Astrocyte (in vitro differentiated cells and primary cell): ENCODE measurements around the gene PRR5L. TPM values are rescaled to one million over a fixed set of nuclear protein-coding genes. Genes with fewer than 3 reads are reported as not detected.

Experiments
- DNase-seq: peaks from one replicate; pipeline ENCODE4 v3.0.0-alpha.2; 2010; ENCODE audit warnings: low read depth
- FAIRE-seq: peaks from 2 replicates; lab custom pipeline; 2011; peaks lifted over from hg19 to GRCh38; lab: Jason Lieb, UNC
- H2AFZ ChIP-seq: 2 replicates; pipeline ENCODE4 v1.6.0; 2012; ENCODE audit warnings: low read depth, low read length, inconsistent platforms
- H3K27ac ChIP-seq: 2 replicates; pipeline ENCODE4 v1.5.1; 2011; ENCODE audit warnings: low read depth, low read length, inconsistent platforms
- H3K27me3 ChIP-seq: 2 replicates; pipeline ENCODE4 v1.6.0; 2011; ENCODE audit warnings: low read length, inconsistent platforms; ENCODE audit not compliant: insufficient read depth
- H3K36me3 ChIP-seq: 2 replicates; pipeline ENCODE4 v1.5.1; 2011; ENCODE audit warnings: low read length, inconsistent platforms; ENCODE audit not compliant: insufficient read depth
- H3K4me1 ChIP-seq: 2 replicates; pipeline ENCODE4 v1.5.1; 2011; ENCODE audit warnings: low read length, inconsistent platforms; ENCODE audit not compliant: insufficient read depth
- H3K4me2 ChIP-seq: 2 replicates; pipeline ENCODE4 v1.6.0; 2012; ENCODE audit warnings: low read length, inconsistent platforms
- H3K4me3 ChIP-seq: 2 replicates; pipeline ENCODE4 v1.5.1; 2011; ENCODE audit warnings: low read depth, mild to moderate bottlenecking, low read length, inconsistent platforms; ENCODE audit not compliant: insufficient read depth
- H3K79me2 ChIP-seq: 2 replicates; pipeline ENCODE4 v1.6.0; 2012; ENCODE audit warnings: mild to moderate bottlenecking, low read length, inconsistent platforms; ENCODE audit not compliant: insufficient read depth
- H3K9ac ChIP-seq: 2 replicates; pipeline ENCODE4 v1.6.0; 2012; ENCODE audit warnings: mild to moderate bottlenecking, low read length, inconsistent platforms
- H3K9me3 ChIP-seq: 2 replicates; pipeline ENCODE4 v1.5.1; 2012; ENCODE audit warnings: low read depth, mild to moderate bottlenecking, low read length, inconsistent platforms; ENCODE audit not compliant: insufficient read depth
- H4K20me1 ChIP-seq: 2 replicates; pipeline ENCODE4 v1.6.0; 2012; ENCODE audit warnings: low read length, inconsistent platforms; ENCODE audit not compliant: insufficient read depth
- H3K27ac Mint-ChIP-seq: one replicate; pipeline ENCODE4 v1.8.0; 2021; ENCODE audit warnings: mild to moderate bottlenecking, mixed read lengths; ENCODE audit not compliant: unreplicated experiment
- H3K27me3 Mint-ChIP-seq: one replicate; pipeline ENCODE4 v1.8.0; 2021; ENCODE audit warnings: low read depth, mixed read lengths; ENCODE audit not compliant: unreplicated experiment
- H3K36me3 Mint-ChIP-seq: one replicate; pipeline ENCODE4 v1.8.0; 2021; ENCODE audit warnings: low read depth, mixed read lengths; ENCODE audit not compliant: unreplicated experiment
- H3K4me1 Mint-ChIP-seq: one replicate; pipeline ENCODE4 v1.8.0; 2021; ENCODE audit warnings: low read depth, mixed read lengths; ENCODE audit not compliant: unreplicated experiment
- H3K4me3 Mint-ChIP-seq: one replicate; pipeline ENCODE4 v1.8.0; 2021; ENCODE audit warnings: mild to moderate bottlenecking, moderate library complexity, mixed read lengths; ENCODE audit not compliant: unreplicated experiment
- H3K9me3 Mint-ChIP-seq: one replicate; pipeline ENCODE4 v1.8.0; 2021; ENCODE audit warnings: mild to moderate bottlenecking, mixed read lengths; ENCODE audit not compliant: unreplicated experiment
- EZH2 ChIP-seq: IDR thresholded peaks from 2 replicates; pipeline ENCODE4 v1.6.1; 2012; ENCODE audit warnings: mild to moderate bottlenecking, low read length, inconsistent platforms; ENCODE audit not compliant: insufficient read depth
- total RNA-seq: library from RNA; stranded (reverse); gene quantifications from 2 replicates; pipeline ENCODE4 v1.2.1, GENCODE V29; 2021
- TF ChIP-seq, protein P1 (sequence below): IDR thresholded peaks from 2 replicates; pipeline ENCODE4 v1.5.1; 2011; ENCODE audit warnings: low read depth, mild to moderate bottlenecking, inconsistent platforms, low read length, moderate library complexity; ENCODE audit not compliant: insufficient read depth

Gene PRR5L
- total RNA-seq, 1 donor from 2014 or later: 55.6 TPM

- H3K4me3 ChIP-seq: no peak overlapping the region
These were observed 27.6 kb upstream of the PRR5L start for GRCh38 chr11:36268337-36268985.

DNA sequence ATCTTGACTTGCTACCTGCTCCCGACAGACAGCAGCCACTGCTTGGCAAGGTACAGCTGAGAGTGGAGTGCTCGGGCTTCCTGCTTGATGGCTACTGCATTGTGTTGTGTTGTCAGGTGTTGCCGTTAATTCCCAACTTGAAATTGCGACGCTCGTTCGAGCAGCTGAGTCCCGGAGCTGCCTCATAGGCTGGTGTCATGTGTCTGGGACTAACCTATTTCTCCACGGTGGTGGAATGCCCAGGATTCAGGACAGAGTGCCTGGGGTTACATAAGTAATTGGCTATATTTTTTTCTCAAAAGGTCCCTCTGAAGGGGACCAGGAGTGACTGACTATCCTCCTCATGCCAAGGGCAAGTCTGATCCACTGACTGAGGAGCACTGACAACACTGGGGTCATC, 25.4 kb upstream of the PRR5L start:
- no peak overlapping the region for H2AFZ ChIP-seq
- no peak for DNase-seq
- FAIRE-seq: no peak
- no peaks in the 10 kb centered on the region for H3K27me3 ChIP-seq
- no peaks in the 10 kb centered on the region for H3K4me1 ChIP-seq
- Mint-ChIP-seq H3K27me3 (peaks cover 6% of the 10 kb centered on the region), H3K4me1 (peaks cover 2% of the 10 kb centered on the region), H3K4me3 (no peak overlapping the region), H3K36me3 (peaks cover 39% of the 10 kb centered on the region), H3K27ac (no peak overlapping the region), H3K9me3 (no peaks in the 10 kb centered on the region)
- TF ChIP-seq, protein P1, sequence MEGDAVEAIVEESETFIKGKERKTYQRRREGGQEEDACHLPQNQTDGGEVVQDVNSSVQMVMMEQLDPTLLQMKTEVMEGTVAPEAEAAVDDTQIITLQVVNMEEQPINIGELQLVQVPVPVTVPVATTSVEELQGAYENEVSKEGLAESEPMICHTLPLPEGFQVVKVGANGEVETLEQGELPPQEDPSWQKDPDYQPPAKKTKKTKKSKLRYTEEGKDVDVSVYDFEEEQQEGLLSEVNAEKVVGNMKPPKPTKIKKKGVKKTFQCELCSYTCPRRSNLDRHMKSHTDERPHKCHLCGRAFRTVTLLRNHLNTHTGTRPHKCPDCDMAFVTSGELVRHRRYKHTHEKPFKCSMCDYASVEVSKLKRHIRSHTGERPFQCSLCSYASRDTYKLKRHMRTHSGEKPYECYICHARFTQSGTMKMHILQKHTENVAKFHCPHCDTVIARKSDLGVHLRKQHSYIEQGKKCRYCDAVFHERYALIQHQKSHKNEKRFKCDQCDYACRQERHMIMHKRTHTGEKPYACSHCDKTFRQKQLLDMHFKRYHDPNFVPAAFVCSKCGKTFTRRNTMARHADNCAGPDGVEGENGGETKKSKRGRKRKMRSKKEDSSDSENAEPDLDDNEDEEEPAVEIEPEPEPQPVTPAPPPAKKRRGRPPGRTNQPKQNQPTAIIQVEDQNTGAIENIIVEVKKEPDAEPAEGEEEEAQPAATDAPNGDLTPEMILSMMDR: no peak
- no peak for TF ChIP-seq EZH2
- H3K79me2 ChIP-seq: no peaks in the 10 kb centered on the region
- H3K27ac ChIP-seq: no peak overlapping the region
- H3K4me2 ChIP-seq: no peak overlapping the region
- peaks cover 8% of the 10 kb centered on the region for H3K36me3 ChIP-seq
- no peak overlapping the region for H3K4me3 ChIP-seq
- H4K20me1 ChIP-seq: no peaks in the 10 kb centered on the region
- H3K9ac ChIP-seq: no peak overlapping the region
- H3K9me3 ChIP-seq: no peaks in the 10 kb centered on the region

More at GRCh38 chr11:36268337-36268985, 27.6 kb upstream of the PRR5L start:
- H3K9ac ChIP-seq: no peak overlapping the region
- peaks cover 2% of the 10 kb centered on the region for H3K4me1 Mint-ChIP-seq
- H3K4me3 Mint-ChIP-seq: no peak overlapping the region
- no peaks in the 10 kb centered on the region for H3K9me3 Mint-ChIP-seq
- H4K20me1 ChIP-seq: no peaks in the 10 kb centered on the region
- H3K27me3 ChIP-seq: peaks cover 7% of the 10 kb centered on the region
- peaks cover 14% of the 10 kb centered on the region for H3K27me3 Mint-ChIP-seq
- no peaks in the 10 kb centered on the region for H3K4me1 ChIP-seq
- no peak overlapping the region for H3K27ac ChIP-seq
- peaks cover 27% of the 10 kb centered on the region for H3K36me3 Mint-ChIP-seq
- no peak overlapping the region for H3K27ac Mint-ChIP-seq
- TF ChIP-seq, protein P1: no peak
- TF ChIP-seq EZH2: no peak
- H3K79me2 ChIP-seq: no peaks in the 10 kb centered on the region
- FAIRE-seq (no peak), DNase-seq (no peak)
- H3K9me3 ChIP-seq: no peaks in the 10 kb centered on the region
- no peak overlapping the region for H2AFZ ChIP-seq
- peaks cover 8% of the 10 kb centered on the region for H3K36me3 ChIP-seq
- H3K4me2 ChIP-seq: no peak overlapping the region

DNA sequence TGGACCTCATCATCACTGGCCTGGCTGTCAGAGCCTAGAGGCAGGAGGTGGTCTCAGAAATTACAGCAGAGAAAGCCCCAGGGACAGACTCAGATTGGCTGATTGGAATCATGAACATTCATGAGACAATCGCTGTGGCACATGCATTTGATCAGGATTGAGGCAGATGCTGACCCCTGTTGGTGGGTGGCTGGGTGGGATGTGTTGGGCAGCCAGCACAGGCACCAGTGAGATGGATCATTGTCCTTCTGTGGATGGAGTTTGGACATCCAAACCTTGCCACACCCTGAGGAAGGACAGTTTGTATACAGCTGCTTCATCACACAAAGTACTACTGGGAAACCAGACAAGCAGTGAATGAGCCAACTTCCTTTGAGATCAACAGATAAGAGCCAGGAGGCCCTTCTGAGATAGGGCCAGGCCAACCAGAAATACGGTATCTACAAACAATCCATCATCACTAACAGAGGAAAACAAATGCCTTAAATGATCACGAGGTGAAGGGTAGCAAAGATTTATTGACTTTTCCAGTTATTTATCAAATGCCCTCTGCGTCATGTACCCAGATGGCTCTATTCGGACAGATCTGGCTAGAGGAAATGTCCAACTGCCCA, 24.2 kb upstream of the PRR5L start:
- no peak for FAIRE-seq
- no peak overlapping the region for H3K27ac ChIP-seq
- H3K4me3 ChIP-seq: no peak overlapping the region
- peaks cover 2% of the 10 kb centered on the region for H3K4me1 Mint-ChIP-seq
- no peak overlapping the region for H2AFZ ChIP-seq
- peaks cover 12% of the 10 kb centered on the region for H3K36me3 ChIP-seq
- no peaks in the 10 kb centered on the region for H3K79me2 ChIP-seq
- H3K4me3 Mint-ChIP-seq: no peak overlapping the region
- H3K27ac Mint-ChIP-seq: no peak overlapping the region
- no peak for TF ChIP-seq EZH2
- TF ChIP-seq, protein P1: no peak
- H3K4me1 ChIP-seq: no peaks in the 10 kb centered on the region
- H3K9ac ChIP-seq: no peak overlapping the region
- H3K9me3 ChIP-seq: no peaks in the 10 kb centered on the region
- H3K27me3 Mint-ChIP-seq: peaks cover 4% of the 10 kb centered on the region
- no peak overlapping the region for H3K4me2 ChIP-seq
- peaks cover 40% of the 10 kb centered on the region for H3K36me3 Mint-ChIP-seq
- no peaks in the 10 kb centered on the region for H3K27me3 ChIP-seq
- DNase-seq: no peak
- no peaks in the 10 kb centered on the region for H4K20me1 ChIP-seq
- H3K9me3 Mint-ChIP-seq: no peaks in the 10 kb centered on the region
